Endothelial cell of umbilical vein (primary cell): Measurements from ENCODE around the gene RAB35. TPM values are rescaled to one million over a fixed set of nuclear protein-coding genes. Genes with fewer than 3 reads are reported as not detected.

Source experiments
- BruUV-seq: library from RNA; stranded (reverse); fragments of 400-500 nt; replicated peaks from 2 replicates; lab custom pipeline; 2021; lab: Mats Ljungman, UMichigan
- CTCF ChIA-PET: fragments of 300-600, 350-600 bp; sonication (Branson Sonifier 250); formaldehyde crosslinking; loops from one replicate; lab custom pipeline; 2021; ENCODE audit warnings: antibody characterized with exemption, inconsistent platforms; lab: Charles Lee
- POLR2A ChIA-PET: fragments of 300-600, 350-600 bp; sonication (Branson Sonifier 250); formaldehyde crosslinking; loops from one replicate; lab custom pipeline; 2021; ENCODE audit warnings: antibody characterized with exemption, inconsistent platforms; lab: Charles Lee
- DNase-seq: peaks from one replicate; pipeline ENCODE4 v3.0.0-alpha.2; 2011; ENCODE audit warnings: low read depth, low spot score
- FAIRE-seq: peaks from 2 replicates; lab custom pipeline; 2011; peaks lifted over from hg19 to GRCh38; lab: Jason Lieb, UNC
- H2AFZ ChIP-seq: 2 replicates; pipeline ENCODE4 v1.6.0; 2012; ENCODE audit warnings: low read depth, low read length, control low read depth, inconsistent platforms
- H3K27ac ChIP-seq: 2 replicates; pipeline ENCODE4 v1.5.1; 2011; ENCODE audit warnings: low read depth, mild to moderate bottlenecking, control low read depth, low read length, moderate library complexity; ENCODE audit not compliant: insufficient read depth
- H3K27me3 ChIP-seq, 2 experiments: 2 replicates each; pipeline versions ENCODE4 v1.6.0 to v1.6.1; 2011; ENCODE audit warnings: low read length in 2 of 2, mixed read lengths in 1 of 2; ENCODE audit not compliant: control insufficient read depth in 2 of 2, insufficient read depth in 2 of 2
- H3K36me3 ChIP-seq, 2 experiments: 2 replicates in 1 of 2; 3 replicates in 1 of 2; pipeline ENCODE4 v1.5.1; 2011; ENCODE audit warnings: low read length in 2 of 2, mild to moderate bottlenecking in 1 of 2, moderate library complexity in 1 of 2; ENCODE audit not compliant: control insufficient read depth in 2 of 2, insufficient read depth in 2 of 2; ENCODE audit errors: extremely low read depth in 1 of 2
- H3K4me1 ChIP-seq: 3 replicates; pipeline ENCODE4 v1.5.1; 2011; ENCODE audit warnings: mild to moderate bottlenecking, low read length; ENCODE audit not compliant: control insufficient read depth, insufficient read depth; ENCODE audit errors: extremely low read depth
- H3K4me2 ChIP-seq: 2 replicates; pipeline ENCODE4 v1.6.1; 2011; ENCODE audit warnings: low read length, control low read depth, mixed read lengths; ENCODE audit not compliant: insufficient read depth
- H3K4me3 ChIP-seq, 3 experiments: fragments of 200-600 bp in 1 of 3; sonication (generic), shearing (Covaris generic) in 1 of 3; replicated peaks in 1 of 3; 2 replicates each; pipeline ENCODE4 v1.5.1; 2011 to 2016; ENCODE audit warnings: control low read depth in 3 of 3, low read length in 3 of 3, mild to moderate bottlenecking in 2 of 3, inconsistent platforms in 1 of 3, low read depth in 1 of 3, moderate library complexity in 1 of 3; ENCODE audit not compliant: insufficient read depth in 1 of 3
- H3K79me2 ChIP-seq: 2 replicates; pipeline ENCODE4 v1.6.0; 2012; ENCODE audit warnings: low read length, inconsistent platforms; ENCODE audit not compliant: control insufficient read depth, insufficient read depth
- H3K9ac ChIP-seq: replicated peaks from 2 replicates; pipeline ENCODE3; 2011; ENCODE audit warnings: low read length, control low read depth; ENCODE audit not compliant: insufficient read depth; ENCODE audit errors: extremely low read depth
- H3K9me1 ChIP-seq: replicated peaks from 3 replicates; pipeline ENCODE4 v1.6.0; 2011; ENCODE audit warnings: mild to moderate bottlenecking, low read length; ENCODE audit not compliant: control insufficient read depth, insufficient read depth; ENCODE audit errors: extremely low read depth
- H3K9me3 ChIP-seq: replicated peaks from 2 replicates; pipeline ENCODE4 v1.5.1; 2012; ENCODE audit warnings: low read length, inconsistent platforms; ENCODE audit not compliant: control insufficient read depth, insufficient read depth
- H4K20me1 ChIP-seq: replicated peaks from 2 replicates; pipeline ENCODE3; 2011; ENCODE audit warnings: mild to moderate bottlenecking, low read length; ENCODE audit not compliant: control insufficient read depth, insufficient read depth; ENCODE audit errors: extremely low read depth
- EZH2 ChIP-seq: IDR thresholded peaks from 2 replicates; pipeline ENCODE4 v1.6.1; 2012; ENCODE audit warnings: borderline replicate concordance, low read depth, mild to moderate bottlenecking, moderate library complexity, low read length, inconsistent platforms; ENCODE audit not compliant: severe bottlenecking
- FOS ChIP-seq: IDR thresholded peaks from 2 replicates; pipeline ENCODE4 v1.6.1; 2011; ENCODE audit warnings: mild to moderate bottlenecking, low read length, moderate library complexity, borderline replicate concordance; ENCODE audit not compliant: insufficient read depth
- GATA2 ChIP-seq: IDR thresholded peaks from 2 replicates; pipeline ENCODE4 v1.7.0; 2011; ENCODE audit warnings: low read depth, mild to moderate bottlenecking, moderate library complexity, mixed read lengths, low read length; ENCODE audit not compliant: insufficient read length, insufficient read depth
- JUN ChIP-seq: IDR thresholded peaks from 2 replicates; pipeline ENCODE4 v1.6.1; 2011; ENCODE audit warnings: borderline replicate concordance, low read depth; ENCODE audit not compliant: insufficient read length, insufficient read depth
- MYC ChIP-seq: IDR thresholded peaks from one replicate; pipeline ENCODE4 v1.6.1; 2011; ENCODE audit warnings: mild to moderate bottlenecking, low read depth, low read length
- POLR2A ChIP-seq: IDR thresholded peaks from 2 replicates; pipeline ENCODE4 v1.6.1; 2012; ENCODE audit warnings: low read depth, mild to moderate bottlenecking, control low read depth, low read length
- POLR2AphosphoS5 ChIP-seq: IDR thresholded peaks from 2 replicates; pipeline ENCODE4 v1.6.1; 2012; ENCODE audit warnings: low read depth, mild to moderate bottlenecking, control low read depth, low read length, moderate library complexity; ENCODE audit not compliant: insufficient read depth
- dilution Hi-C: fragments of 300-500 bp; cut with MboI; formaldehyde crosslinking; loops from one replicate; pipeline ENCODE4 v1.15.0; 2019; ENCODE audit warnings: low sequenced_read_pairs; ENCODE audit not compliant: extremely low pct_ligation_motif_present
- intact Hi-C: fragments of 100-400 bp; cut with micrococcal nuclease; formaldehyde crosslinking; loops from one replicate; pipeline ENCODE4 v1.10.0; 2022
- polyA plus RNA-seq, 4 experiments: library from polyadenylated mRNA; depleted of rRNA in 3 of 4; stranded (reverse) in 3 of 4; unstranded in 1 of 4; fragments of >200 nt; gene quantifications; 2 replicates each; pipeline versions ENCODE4 v1.2.1 to v1.2.3, GENCODE V29; 2011 to 2012; ENCODE audit warnings: missing spikeins in 1 of 4
- total RNA-seq: library from RNA; stranded (reverse); gene quantifications from 2 replicates; pipeline ENCODE4 v1.2.3, GENCODE V29; 2021
- TF ChIP-seq, protein P1 (sequence below): IDR thresholded peaks from 2 replicates; pipeline ENCODE4 v1.6.1; 2011; ENCODE audit not compliant: insufficient read depth, insufficient read length
- TF ChIP-seq, protein P2 (sequence below), 2 donors: IDR thresholded peaks; 1 replicate in 1 of 2; 2 replicates in 1 of 2; pipeline ENCODE4 v1.5.1; 2011; ENCODE audit warnings: low read length in 2 of 2, mild to moderate bottlenecking in 2 of 2, moderate library complexity in 2 of 2, control low read depth in 1 of 2, inconsistent platforms in 1 of 2, low read depth in 1 of 2; ENCODE audit not compliant: insufficient read depth in 1 of 2; ENCODE audit errors: extremely low read depth in 1 of 2

Gene RAB35
- total and polyA plus RNA-seq, 2 donors (not counting 3 experiments of a cell fraction or from before 2014, with no cell fraction given): 70.5 to 80.3 TPM

DNA sequence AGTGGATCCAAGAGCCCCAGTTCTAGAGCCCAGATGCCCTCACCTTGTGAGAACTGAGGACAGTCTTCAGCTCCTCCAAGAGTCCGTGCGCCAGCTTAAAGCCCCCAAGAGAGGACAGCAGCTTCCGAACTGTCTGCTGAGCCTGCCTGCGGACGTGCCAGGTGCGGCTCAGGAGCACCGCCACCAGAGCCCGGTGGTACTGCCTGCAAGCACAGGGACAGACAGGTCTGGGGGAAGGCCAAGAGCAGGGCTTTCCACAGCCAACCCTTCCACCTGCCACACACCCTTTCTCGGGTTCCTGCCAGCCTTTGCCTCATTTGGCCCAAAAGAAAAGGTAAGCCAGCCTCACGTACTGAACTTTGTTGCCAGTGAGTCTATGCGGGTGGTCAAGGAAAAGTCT is 47.7 kb upstream of the RAB35 start:
- peaks cover 15 to 47% of the 10 kb centered on the region in 2 experiments for H3K36me3 ChIP-seq
- CTCF ChIA-PET: no interaction called here
- dilution Hi-C loops: no loop called here

More for the DNA sequence above, 47.7 kb upstream of the RAB35 start:
- Histone ChIP-seq H3K79me2 (no peaks in the 10 kb centered on the region), H3K9me1 (no peaks in the 10 kb centered on the region), H3K4me1 (peaks cover 12% of the 10 kb centered on the region), H2AFZ (no peak overlapping the region), H3K27ac (no peak overlapping the region), H3K9ac (no peak overlapping the region), H4K20me1 (no peaks in the 10 kb centered on the region), H3K27me3 (no peaks in the 10 kb centered on the region), H3K4me3 (no peak overlapping the region), H3K4me2 (no peak overlapping the region), H3K9me3 (no peaks in the 10 kb centered on the region)
- no peak for DNase-seq
- POLR2A ChIA-PET: interaction anchor here (0.8 kb wide), 1 partner anchor 37 kb away, joined by 3 read pairs; no protein-coding TSS in a partner anchor
- BruUV-seq: no TSS peak
- TF ChIP-seq GATA2 (no peak), FOS (no peak), EZH2 (no peak), MYC (no peak), POLR2A (no peak), POLR2AphosphoS5 (no peak), JUN (no peak)
- TF ChIP-seq, protein P1, sequence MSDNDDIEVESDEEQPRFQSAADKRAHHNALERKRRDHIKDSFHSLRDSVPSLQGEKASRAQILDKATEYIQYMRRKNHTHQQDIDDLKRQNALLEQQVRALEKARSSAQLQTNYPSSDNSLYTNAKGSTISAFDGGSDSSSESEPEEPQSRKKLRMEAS: no peak
- TF ChIP-seq, protein P2, sequence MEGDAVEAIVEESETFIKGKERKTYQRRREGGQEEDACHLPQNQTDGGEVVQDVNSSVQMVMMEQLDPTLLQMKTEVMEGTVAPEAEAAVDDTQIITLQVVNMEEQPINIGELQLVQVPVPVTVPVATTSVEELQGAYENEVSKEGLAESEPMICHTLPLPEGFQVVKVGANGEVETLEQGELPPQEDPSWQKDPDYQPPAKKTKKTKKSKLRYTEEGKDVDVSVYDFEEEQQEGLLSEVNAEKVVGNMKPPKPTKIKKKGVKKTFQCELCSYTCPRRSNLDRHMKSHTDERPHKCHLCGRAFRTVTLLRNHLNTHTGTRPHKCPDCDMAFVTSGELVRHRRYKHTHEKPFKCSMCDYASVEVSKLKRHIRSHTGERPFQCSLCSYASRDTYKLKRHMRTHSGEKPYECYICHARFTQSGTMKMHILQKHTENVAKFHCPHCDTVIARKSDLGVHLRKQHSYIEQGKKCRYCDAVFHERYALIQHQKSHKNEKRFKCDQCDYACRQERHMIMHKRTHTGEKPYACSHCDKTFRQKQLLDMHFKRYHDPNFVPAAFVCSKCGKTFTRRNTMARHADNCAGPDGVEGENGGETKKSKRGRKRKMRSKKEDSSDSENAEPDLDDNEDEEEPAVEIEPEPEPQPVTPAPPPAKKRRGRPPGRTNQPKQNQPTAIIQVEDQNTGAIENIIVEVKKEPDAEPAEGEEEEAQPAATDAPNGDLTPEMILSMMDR (IDR thresholded peaks at IDR 0.05; ENCODE audit: extremely low read depth in 1 of 2, insufficient read depth in 1 of 2, low read depth in 1 of 2, low read length in 2 of 2): no peak
- intact Hi-C loops: no loop called here
- no peak for FAIRE-seq
